GM18861 (cell line): ENCODE measurements around the gene SATB1.
"Not testable (repeated sequence)": the region's sequence is repeated elsewhere in the genome, so short reads cannot be mapped to it uniquely, and the experiment has no call there.

ENCODE experiments used
- ATAC-seq: cut with Tn5 transposase; IDR thresholded peaks from one replicate; pipeline ENCODE4 v1.9.1; 2021; ENCODE audit not compliant: unreplicated experiment

Gene SATB1

DNA sequence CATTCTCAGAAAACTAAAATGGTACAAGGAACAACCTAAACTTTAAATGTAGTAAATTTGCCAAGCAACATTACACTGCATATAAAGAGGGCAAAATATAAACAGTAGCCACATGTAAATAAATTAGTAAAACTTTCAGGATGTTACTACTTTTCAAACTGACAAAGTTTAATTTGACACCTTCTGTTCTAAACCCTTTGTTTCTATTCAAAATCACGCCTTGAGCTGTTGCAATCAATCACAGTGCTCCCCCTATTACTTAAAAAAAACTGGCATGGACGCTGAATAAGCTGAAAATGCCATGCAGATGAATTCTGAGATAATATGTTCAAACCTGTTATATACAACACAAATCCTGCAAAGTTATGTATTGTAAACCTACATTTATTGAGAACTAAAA lies 69.3 kb downstream of the SATB1 start:
- no peak for ATAC-seq

DNA sequence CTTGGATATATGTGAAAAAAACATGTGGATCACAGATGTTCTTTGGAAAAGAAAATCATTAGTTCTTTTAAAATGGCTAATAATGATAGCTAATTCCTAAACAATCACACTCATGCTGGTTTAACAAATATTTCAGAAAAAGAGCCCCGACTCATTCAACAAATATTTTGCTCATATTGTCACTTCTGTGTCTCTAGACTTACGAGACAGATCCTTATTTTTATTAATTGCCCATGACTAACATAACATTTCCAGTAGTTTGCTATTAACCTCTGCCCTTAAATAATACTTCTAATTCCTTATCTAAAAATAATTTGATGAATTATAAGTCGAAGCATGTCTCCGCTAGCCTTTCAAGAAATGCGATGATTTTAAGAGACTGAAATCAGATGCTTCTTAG lies 70.4 kb downstream of the SATB1 start:
- no peak for ATAC-seq

DNA sequence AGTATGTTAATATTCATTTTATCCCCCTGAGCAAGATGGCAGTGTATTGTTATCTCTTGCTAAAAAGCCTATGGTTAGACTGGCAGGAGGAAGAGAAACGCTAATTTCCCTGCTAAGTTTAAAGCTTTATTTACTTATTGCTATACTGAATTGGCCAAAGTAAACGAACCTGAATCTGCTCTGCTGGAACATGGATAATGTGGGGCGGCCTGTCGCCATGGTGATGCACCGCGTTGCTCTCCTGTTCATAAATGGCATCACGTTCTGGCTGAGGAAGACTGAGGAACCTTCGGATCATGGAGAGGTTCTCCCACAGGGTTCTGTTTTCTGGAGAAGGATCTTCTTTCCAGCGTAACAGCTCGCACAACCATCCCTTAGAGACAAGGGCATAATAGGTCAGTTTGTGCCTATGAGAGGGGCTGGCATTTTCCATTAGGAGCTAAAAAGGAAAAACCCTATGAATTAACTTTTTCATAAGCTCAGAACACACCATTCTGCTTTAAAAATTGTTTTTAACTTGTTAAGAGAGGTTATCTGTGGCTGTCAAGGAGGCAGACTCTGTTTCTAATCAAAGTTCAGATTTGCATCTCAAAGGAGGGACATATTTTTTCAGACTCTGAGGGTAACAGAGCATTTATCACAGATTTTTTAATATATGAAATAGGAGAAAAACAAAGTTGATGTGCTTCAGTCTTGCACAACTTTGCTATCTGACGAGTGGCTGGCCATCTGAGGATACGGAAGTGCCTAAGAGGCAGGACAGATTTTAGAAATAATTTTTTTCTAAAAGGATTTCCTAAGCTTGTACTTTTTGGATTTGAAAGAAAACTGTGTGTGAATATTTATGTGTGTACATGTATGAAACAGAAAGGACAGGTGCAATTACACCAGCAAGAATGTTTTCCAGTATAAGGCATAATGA lies 73.1 kb downstream of the SATB1 start:
- ATAC-seq, result no peak

DNA sequence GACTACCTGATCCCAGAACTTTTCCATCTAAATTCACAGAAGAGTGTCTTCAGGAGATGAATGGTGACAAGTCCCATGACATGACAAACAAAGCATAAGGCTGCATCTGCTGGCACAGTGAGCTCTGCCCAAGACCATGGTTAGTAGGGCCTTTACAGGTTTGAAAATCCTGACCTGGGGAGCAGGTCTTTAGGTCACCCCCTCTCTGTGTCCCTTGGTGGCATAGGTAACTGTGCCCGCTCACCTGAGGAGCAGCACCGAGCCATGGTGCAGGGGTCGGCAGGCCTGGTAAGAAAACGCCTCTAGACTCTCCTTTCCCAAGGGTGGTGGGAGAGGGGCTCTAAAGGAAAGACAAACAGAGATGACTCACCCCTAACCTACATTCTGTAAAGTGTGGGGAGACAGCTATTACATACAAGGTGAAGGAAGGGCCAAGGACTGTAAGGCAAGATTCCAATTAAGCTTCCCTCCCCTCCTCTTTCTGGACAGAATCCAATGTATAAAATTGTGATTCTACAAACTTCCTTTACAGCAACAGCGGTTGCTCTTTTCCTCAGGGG lies 74.0 kb downstream of the SATB1 start:
- ATAC-seq, result no peak

DNA sequence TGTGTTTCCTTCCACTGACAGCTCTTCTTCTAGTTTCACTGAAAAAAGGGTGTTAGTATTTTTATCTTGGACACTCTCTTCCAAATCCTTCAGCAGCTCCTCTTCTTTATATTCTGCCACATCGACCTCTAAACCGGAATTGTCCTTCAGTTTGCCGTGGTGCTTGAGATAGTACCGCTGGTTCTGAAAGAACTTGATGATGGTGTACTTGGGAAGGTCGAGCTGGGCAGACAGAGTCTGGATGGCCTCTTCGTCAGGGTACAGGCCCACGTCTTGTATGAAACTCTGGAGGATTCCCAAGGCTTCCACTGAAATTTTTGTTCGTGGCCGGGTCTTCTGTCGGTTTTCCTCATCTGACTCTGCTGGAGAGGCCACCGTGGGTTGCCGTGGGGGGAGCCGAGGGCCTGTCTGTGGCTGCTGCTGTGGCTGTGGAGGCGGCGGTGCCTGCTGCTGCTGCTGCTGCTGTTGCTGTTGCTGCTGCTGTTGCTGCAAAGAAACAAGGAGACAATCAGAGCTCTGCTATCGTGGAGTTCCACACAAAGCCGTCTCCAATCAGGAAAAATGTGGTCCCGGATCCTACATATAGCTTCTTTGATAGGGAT lies 75.8 kb downstream of the SATB1 start:
- ATAC-seq, result no peak

DNA sequence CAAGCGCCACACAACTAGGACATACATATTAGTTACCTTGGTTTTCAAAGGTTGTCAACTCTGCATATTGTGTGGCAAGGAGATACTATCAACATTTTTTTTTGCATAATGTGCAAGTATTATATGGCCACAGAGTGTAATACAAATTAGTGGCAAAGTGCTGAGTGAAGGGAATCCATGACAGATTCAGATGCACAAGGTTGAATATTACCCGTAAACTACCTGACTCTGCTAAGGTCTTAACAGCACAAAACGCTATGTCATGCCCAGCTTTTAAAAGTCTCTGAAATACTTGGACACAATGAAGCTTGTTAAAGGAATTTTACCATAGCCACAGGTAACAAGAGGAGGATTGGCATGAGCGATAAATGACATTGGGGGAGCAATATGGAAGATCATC lies 79.0 kb downstream of the SATB1 start:
- no peak for ATAC-seq

DNA sequence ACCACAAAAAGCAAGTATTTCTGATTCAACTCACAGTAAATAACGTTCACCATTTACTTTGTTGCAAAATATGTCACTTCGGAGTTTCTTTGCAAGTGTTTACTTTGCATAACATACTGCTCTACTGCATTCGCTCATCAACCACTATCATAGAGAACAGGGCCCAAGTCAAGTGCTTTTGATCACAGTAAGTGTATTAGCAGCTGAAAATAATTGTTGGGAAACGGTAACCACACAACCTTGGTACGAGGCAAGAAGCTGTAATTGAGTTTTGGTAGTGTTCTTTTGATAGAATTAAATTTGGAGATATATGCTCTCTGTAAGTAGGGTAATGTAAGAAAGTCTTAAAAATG lies 80.1 kb downstream of the SATB1 start:
- no peak for ATAC-seq

DNA sequence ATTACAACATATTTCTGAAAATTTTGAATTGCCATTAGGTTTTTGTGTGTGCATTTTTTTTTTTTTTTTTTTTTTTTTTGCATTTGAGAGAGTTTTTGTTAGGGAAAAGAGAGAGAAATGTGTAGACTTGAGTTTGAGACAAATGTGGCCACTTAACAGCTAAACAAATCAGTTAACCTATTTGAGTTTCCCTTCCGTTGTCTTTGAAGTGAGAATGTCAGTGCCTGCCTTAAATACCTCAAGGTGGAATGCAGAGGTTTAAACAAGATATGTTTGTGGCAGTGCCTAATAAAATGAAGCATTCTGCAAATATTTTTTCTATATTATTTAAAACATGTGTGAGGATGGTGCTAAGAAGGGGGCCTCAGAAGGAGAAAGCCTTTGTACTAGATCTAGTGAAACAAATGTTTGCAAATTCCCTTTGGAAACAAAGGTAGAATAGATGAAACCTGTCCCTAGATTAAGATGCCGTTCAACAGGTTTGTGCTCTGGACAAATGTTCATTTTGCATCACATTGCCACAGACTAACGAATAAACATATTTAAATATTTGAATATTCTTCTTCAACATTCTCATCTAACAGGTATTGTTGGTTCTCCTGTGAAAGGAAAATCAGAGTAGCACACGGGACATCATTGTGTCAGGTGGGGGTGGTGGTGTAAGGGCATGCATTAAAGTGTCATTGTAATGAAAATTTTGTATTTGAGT lies 80.7 kb downstream of the SATB1 start:
- ATAC-seq, result no peak

DNA sequence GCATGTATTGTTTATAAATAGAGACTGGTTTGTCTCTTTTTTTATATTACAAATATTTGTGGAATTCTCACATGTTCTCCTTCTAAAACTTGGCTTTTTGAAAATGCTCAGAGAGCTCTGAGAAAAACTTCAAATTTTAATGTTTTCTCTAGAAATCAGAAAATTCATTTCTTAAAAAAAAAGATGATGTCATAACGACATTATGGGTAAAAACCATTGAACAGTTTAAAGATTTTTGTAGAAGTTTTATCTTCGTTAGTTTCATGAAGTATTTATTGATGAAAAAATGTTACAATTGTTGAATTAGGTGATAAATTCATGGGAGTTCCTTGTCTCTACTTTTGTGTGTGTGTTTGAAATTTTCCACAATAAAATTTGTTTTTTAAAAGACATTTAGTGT lies 81.3 kb downstream of the SATB1 start:
- no peak for ATAC-seq

DNA sequence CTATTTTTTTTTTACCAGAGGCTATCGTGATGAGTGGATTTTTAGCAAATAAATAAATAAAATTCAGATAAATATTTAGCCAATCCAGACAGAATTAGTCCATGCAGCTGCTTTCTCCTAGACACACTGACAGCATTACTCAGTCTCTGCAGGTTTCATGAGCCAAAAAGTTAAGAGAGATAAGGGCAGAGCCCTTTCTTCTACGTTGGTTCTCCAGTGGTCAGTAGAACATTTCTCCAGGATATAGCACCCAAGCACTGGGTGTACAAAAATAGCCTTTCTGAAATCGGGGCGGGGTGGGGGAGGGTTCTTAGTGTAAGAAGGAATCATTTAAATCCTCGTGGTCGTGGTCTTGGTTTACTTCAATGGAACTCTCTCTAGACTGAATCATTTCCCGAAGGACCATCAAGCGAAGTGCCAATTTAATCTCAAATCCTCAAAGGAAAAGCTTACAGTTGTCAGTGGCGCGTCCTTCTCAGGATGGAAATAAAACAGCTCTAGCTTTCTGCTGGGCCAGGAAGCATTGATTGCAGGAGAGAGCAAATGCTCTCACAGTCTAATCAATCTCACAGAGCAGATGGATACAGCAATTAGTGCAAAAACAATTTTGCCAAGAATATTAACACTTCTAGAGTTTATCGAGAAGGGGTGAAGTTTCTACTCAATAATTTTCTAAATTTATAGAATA lies 86.2 kb downstream of the SATB1 start:
- no peak for ATAC-seq

DNA sequence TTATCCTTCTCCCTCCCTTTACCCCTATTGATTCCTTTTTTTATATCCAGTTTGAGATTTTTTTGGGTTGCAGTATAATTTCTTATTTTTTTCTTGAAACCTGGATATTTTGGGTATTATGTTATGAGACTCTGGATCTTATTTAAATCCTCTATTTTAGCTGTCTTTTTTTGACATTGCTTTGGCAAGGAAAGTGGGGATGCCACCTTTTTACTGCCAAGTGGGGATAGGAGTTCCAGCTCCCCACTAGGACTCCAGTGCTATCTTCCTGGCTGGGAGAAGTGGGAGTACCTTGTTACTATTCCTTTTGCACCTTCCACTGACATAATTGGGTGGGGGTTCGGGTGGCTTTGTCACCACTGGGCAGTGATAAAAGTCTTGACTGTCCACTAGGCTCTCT lies 87.9 kb downstream of the SATB1 start:
- no peak for ATAC-seq

DNA sequence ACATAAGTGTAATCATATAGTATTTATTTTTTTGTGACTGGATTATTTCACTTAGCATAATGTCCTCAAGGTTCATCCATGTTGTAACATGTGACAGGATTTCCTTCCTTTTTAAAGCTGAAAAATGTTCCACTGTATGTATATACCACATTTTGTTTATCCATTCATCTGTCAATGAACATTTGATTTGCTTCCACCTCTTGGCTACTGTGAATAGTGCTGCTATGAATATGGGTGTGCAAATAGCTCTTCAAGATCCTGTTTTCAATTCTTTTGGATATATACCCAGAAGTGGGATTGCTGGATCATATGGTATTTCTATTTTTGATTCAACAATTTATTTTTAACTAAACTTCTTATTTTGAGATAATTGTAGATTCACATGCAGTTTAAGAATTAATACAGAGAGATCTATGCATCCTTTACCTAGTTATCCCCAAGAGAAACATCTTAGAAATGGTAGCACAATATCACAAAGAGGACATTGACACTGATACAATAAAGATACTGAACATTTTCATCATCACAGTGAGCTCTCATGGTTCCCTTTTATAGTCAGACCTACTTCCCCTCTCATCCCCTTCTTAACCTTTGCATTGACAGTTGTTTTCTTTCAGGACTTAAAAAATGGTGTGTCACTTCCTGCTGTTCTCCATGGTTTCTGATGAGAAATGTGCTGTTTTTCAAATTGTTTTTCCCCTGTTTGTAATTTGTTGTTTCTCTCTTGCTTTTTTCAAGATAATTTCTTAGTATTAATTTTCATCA lies 90.1 kb downstream of the SATB1 start:
- no peak for ATAC-seq

DNA sequence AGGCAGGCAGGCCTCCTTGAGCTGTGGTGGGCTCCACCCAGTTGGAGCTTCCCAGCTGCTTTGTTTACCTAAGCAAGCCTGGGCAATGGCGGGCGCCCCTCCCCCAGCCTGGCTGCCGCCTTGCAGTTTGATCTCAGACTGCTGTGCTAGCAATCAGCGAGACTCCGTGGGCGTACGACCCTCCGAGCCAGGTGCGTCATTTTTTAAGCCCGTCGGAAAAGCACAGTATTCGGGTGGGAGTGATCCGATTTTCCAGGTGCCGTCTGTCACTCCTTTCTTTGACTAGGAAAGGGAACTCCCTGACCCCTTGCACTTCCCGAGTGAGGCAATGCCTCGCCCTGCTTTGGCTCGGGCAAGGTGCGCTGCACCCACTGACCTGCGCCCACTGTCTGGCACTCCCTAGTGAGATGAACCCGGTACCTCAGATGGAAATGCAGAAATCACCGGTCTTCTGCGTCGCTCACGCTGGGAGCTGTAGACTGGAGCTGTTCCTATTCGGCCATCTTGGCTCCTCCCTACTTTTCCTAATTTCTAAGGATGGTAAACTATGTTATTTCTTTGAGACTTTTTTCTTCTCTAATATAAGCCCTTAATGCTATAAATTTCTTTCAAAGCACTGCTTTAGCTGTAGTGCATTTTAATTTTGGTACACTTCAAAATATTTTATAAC lies 94.2 kb downstream of the SATB1 start:
- ATAC-seq, result not testable (repeated sequence)

DNA sequence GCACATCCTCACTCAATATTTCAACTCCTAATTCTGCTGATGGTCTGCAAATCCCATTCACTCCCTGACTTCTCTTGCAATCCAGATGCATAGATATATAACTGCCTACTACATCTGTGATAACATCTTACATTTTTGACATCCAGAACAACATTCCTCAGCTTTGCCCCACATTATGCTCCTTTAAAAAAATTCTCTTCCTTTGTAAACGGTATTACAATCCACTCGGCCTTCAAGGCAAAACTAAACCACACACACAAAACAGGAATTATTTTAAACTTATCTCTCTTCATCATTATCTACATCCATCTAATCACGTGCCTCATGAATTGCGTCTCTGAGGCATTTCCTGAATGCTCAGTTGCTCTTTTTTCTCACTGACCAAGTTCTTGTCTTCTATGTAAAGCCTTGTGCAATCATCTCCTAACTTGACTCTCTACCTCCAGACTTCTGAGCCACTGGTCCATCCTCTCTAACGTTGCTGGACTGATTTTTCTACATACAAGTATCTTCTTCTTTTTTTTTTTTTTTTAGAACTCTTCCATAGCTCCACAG lies 117.0 kb downstream of the SATB1 start:
- no peak for ATAC-seq

DNA sequence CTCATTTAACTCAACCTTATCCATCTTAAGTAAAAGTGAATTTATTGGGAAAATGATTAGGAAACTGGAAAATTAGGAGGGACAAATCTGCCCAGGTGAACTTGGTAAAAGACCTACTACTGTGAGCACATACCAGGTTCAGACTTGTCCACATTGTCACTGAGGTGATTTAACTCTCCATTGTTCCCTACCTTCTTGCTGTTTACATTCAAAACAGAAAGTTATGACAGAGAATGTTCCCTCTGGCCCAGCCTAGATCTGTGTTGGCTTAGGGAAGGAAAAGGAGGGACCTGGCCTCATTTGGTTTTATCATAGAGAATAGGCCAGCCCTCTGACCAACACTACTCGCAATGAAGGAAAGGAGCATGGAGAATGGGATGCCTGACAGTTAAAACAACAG lies 117.6 kb downstream of the SATB1 start:
- ATAC-seq, result no peak

DNA sequence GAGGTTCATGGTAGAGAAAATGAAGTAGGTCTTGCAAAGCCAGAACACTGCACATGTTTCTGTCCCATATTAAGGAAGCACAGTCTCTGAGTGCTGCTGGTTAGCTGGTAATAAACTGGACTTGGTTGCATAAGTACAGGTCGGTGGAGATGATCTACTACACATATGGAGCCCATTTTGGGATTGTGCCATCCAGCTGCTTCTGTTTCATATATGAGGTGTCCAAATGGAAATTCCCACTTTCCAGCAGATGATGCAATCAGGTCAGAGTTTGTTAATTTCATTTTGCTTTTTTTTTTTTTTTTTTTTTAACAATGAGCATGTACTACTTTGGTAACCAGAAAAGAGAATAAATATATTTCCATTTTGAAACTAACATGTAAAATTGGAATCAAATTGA lies 122.6 kb downstream of the SATB1 start:
- ATAC-seq, result no peak

DNA sequence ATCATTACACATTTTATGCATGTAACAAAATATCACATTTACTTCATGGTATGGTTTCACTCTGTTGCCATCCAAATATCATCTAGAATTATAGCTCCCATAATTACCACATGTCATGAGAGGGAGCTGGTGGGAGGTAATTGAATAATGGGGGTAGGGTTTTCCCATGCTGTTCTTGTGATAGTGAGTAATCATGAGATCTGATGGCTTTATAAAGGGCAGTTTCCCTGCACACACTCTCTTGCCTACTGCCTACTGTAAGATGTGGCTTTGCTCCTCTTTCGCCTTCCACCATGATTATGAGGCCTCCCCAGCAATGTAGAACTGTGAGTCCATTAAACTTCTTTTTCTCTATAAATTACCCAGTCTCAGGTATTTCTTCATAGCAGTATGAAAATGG lies 123.4 kb downstream of the SATB1 start:
- no peak for ATAC-seq

DNA sequence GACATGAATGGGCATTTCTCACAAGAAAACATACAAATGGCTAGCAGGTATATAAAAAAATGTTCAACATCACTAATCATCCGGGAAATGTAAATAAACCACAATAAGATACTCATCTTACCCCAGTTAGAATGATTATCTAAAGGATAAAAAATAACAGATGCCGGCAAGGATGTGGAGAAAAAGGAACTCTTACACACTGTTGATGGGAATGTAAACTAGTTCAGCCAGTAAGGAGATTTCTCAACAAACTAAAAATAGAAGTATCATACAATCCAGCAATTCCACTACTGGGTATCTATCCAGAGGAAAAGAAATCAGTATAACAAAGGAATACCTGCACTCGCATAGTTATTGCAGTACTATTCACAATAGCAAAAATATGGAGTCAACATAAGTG lies 124.2 kb downstream of the SATB1 start:
- no peak for ATAC-seq

DNA sequence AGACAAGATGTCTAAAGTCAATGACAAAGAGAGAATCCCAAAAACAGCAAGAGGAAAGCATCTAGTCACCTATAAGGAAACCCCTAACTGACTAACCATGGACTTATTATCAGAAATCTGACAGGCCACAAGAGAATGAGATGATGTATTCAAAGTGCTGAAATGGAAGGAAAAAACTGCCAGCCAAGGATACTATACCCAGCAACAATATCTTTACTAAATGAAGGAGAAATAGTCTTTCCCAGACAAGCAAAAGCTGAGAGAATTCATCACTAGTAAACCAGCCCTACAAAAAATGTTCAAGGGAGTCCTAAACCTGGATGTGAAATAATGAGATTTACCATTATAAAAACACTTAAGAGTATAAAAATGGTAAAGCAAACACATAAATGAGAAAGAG lies 128.0 kb downstream of the SATB1 start:
- no peak for ATAC-seq
